GM19023 (cell line): ENCODE results near the gene OR4K15.
"Not testable (repeated sequence)": the region's sequence is repeated elsewhere in the genome, so short reads cannot be mapped to it uniquely, and the experiment has no call there.

ENCODE experiments used
- ATAC-seq: cut with Tn5 transposase; IDR thresholded peaks from one replicate; pipeline ENCODE4 v1.9.1; 2021; ENCODE audit warnings: mild to moderate bottlenecking, moderate library complexity; ENCODE audit not compliant: unreplicated experiment

The OR4K15 gene

DNA sequence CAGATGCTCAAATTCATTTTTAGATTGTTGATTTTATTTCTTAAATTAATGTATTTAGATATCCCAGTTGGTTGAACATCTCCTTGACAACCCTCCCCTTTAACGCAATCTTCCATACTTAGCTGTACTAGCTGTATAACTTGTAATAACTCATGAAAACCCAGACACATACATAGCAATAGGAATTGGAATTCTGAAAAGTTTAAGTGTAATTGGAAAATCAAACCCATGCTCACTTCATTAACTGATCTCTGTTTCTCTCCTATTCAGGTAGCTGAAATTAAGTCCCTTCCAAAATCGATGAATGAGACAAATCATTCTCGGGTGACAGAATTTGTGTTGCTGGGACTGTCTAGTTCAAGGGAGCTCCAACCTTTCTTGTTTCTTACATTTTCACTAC is at the start of gene OR4K15:
OR4K15 (plus strand) TSS at position 301 of the 400 bp plus-strand sequence; CDS start at position 301, 0 bp downstream.
- no peak for ATAC-seq

DNA sequence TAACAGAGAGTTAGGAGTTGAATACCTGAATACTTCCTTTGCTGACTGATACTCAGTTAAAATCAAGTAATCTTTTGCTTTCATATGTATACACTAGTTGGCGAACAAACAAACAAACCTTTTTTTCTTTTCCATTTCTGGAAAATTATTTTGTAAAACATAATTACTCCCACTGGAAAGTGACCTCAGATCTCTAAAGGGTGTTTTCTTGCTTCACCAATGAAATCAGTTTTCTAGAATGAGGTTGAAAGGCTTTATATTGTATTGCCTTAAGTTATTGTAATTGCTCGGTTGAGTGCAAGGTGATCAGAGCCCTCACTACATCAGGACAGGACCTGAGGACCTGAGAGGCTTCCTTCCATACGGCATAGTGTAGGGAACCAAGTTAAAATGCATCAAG is 44.8 kb upstream of the OR4K15 start, which contains the start of gene OR4K1:
OR4K1 (plus strand) TSS at position 301 of the 400 bp plus-strand sequence. CDS start 4,750 bp downstream, outside the sequence.
- no peak for ATAC-seq

DNA sequence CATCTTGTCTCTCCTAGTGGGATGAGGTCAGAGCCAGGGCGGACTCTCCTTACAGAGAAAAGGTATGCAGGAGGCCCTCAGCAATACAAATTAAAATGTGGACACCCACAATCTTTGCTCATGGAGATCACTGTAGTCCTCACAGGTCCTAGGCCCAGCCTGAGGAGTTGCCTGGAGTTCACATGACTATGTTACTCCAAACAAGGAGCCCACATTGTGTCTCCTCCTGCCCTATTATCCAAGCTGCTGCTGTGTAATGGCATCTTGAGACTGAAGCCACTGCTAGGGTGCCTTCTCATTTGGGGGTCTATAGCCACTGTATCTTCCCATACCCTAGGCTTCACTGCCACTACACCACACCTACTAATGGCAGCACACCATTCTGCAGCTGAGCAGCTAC is 33.7 kb upstream of the OR4K15 start:
- ATAC-seq, result no peak

- no peak for ATAC-seq
Measured at GRCh38 chr14:19947413-19948090, 27.8 kb upstream of the OR4K15 start.

- ATAC-seq, result no peak
Measured at GRCh38 chr14:19949218-19949617, 26.2 kb upstream of the OR4K15 start.

DNA sequence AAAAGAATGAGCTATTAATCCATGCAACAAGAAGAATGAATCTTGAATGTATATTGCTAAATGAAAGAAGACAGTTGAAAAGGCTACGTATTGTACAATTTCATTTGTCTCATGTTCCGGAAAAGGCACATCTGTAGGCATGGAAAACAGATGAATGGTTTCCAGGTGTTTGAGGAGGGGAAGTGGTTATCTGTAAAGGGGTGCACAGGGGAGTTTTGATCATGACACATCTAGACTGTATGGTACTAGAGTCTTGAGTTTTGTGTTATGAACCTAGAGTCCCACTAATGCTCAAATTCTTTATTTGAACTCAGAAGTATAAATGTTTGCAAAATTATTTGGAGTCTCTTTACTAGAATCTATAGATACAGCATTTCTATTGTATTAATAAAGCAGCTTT is 5.7 kb upstream of the OR4K15 start:
- not testable (repeated sequence) for ATAC-seq

DNA sequence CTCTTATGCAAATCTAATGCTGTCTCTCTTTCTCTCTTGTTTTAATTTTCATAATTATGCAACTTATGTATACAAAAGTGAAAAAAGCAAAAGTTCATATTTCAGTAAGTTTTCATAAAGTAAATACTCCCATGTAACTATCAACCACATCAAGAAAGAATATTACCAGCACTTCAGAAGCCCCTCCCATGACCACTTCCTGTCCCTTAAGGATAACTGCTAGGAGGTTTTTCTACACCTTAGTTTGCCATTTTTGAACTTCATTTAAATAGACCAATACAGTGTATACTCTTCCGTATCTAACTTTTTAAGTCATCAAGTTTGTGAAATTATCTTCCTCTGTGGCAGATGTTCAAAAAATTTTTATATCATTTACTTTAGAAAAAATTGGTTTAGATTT is 547 bp upstream of the OR4K15 start:
- ATAC-seq, result no peak

DNA sequence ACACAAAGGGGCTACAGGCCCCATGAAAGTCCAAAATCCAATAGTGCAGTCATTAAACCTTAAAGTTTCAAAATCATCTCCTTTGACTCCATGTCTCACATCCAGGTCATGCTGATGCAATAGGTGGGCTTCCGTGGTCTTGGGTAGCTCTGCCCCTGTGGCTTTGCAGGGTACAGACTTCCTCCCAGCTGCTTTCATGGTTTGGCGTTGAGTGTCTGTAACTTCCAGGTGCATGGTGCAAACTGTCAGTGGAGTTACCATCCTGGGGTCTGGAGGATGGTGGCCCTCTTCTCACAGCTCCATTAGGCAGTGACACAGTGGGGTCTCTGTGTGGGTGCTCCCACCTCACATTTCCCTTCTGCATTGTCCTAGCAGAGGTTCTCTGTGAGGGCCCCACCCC is 18.0 kb downstream of the OR4K15 start:
- ATAC-seq, result no peak

DNA sequence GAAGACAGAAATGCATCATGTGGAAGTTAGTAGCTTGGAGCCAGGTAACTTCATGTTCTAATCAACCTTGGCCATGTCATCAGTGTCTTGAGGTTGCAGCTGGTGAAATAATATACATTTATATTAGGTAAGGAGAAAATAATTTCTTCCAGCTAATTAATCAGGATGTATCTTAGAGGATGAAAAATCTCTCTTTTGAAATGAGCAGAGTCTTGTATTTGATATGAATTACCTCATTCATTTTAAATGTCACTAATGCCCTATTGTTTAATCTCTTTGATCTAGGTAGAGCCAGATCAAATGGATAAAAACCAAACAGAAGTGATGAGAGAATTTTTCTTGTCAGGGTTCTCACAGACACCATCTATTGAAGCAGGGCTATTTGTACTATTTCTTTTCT is 26.5 kb downstream of the OR4K15 start, which contains the start of gene OR4Q2:
OR4Q2 (plus strand) TSS at position 301 of the 400 bp plus-strand sequence.
- no peak for ATAC-seq

- no peak for ATAC-seq
Measured at GRCh38 chr14:20002319-20002718, 26.9 kb downstream of the OR4K15 start.

DNA sequence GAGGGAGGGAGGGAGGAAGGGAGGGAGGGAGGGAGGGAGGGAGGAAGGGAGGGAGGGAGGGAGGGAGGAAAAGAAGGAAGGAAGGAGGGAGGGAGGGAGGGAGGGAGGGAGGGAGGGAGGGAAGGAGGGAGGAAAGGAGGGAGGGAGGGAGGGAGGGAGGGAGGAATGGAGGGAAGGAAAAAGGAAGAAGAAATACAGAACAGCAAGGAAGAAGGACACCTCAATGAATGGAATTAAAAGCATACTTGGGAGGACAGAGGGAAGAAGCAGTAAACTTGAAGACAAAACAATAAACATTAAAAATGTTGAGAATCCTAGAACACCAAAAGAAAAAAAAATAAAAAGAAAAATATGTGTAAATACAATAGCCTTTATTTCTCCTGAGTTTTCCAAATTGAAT is 32.8 kb downstream of the OR4K15 start:
- ATAC-seq, result no peak

GRCh38 chr14:20019257-20019865 is 44.0 kb downstream of the OR4K15 start, which contains the start of gene OR4K14:
Gene OR4K14, minus strand, starts transcription at chr14:20019307. Its CDS starts 4,114 bp downstream, at chr14:20015193.
- ATAC-seq, result no peak
